GM23248 (cell line): ENCODE measurements around the gene NHERF2.

ENCODE experiments used
- EZH2 ChIP-seq: fragments of 200-600 bp; sonication (generic); IDR thresholded peaks from 2 replicates; pipeline ENCODE4 v1.6.1; 2018; ENCODE audit warnings: antibody characterized with exemption, mild to moderate bottlenecking; ENCODE audit not compliant: insufficient read depth, poor library complexity, severe bottlenecking
- EZH2phosphoT487 ChIP-seq: fragments of 200-600 bp; sonication (generic); IDR thresholded peaks from 2 replicates; pipeline ENCODE4 v1.6.1; 2018; ENCODE audit warnings: antibody characterized with exemption, moderate library complexity, mild to moderate bottlenecking, low read depth; ENCODE audit not compliant: insufficient read depth

- TF ChIP-seq EZH2 (no peak), EZH2phosphoT487 (no peak)
These were observed 23.4 kb upstream of the NHERF2 start for GRCh38 chr16:2003231-2003826.
